Measurements from ENCODE around the gene PROK1. TPM values are rescaled to one million over a fixed set of nuclear protein-coding genes. Genes with fewer than 3 reads are reported as not detected.

Gene PROK1
- total RNA-seq, 1 donor from 2014 or later: 7.4 TPM

GRCh38 chr1:110490791-110491451 lies 40.0 kb downstream of the PROK1 start:
- no peaks in the 10 kb centered on the region for H3K9me3 ChIP-seq
- H3K4me3 ChIP-seq: no peak overlapping the region
- no peaks in the 10 kb centered on the region for H3K36me3 ChIP-seq
- no peaks in the 10 kb centered on the region for H3K4me1 ChIP-seq
- TF ChIP-seq POLR2AphosphoS5 (IDR thresholded peaks at IDR 0.05; ENCODE audit: insufficient read depth in 1 of 2, low read depth in 1 of 2) (no peak), CTCF (IDR thresholded peaks at IDR 0.05) (no peak), POLR2A (IDR thresholded peaks at IDR 0.05) (no peak)
- intact Hi-C loops (cut with DNase I): no loop called here
- no peaks in the 10 kb centered on the region for H3K27me3 ChIP-seq
- DNase-seq (ENCODE audit: extremely low spot score in 2 of 2): no peak
- no peak overlapping the region for H3K27ac ChIP-seq

- H3K9me3 ChIP-seq: no peaks in the 10 kb centered on the region
- H3K27me3 ChIP-seq: no peaks in the 10 kb centered on the region
- no peak overlapping the region for H3K27ac ChIP-seq
- no peaks in the 10 kb centered on the region for H3K36me3 ChIP-seq
- DNase-seq (ENCODE audit: extremely low spot score in 2 of 2): no peak
- no peak overlapping the region for H3K4me3 ChIP-seq
- intact Hi-C loops (cut with DNase I): no loop called here
- no peaks in the 10 kb centered on the region for H3K4me1 ChIP-seq
- no peak for TF ChIP-seq POLR2A (IDR thresholded peaks at IDR 0.05)
- TF ChIP-seq CTCF (IDR thresholded peaks at IDR 0.05): no peak
- TF ChIP-seq POLR2AphosphoS5 (IDR thresholded peaks at IDR 0.05; ENCODE audit: insufficient read depth in 1 of 2, low read depth in 1 of 2): no peak
These were observed 41.6 kb downstream of the PROK1 start for GRCh38 chr1:110492573-110492972.

- no peak overlapping the region for H3K27ac ChIP-seq
- H3K36me3 ChIP-seq: no peaks in the 10 kb centered on the region
- TF ChIP-seq POLR2A (IDR thresholded peaks at IDR 0.05): no peak
- TF ChIP-seq CTCF (IDR thresholded peaks at IDR 0.05): no peak
- no peak for TF ChIP-seq POLR2AphosphoS5 (IDR thresholded peaks at IDR 0.05; ENCODE audit: insufficient read depth in 1 of 2, low read depth in 1 of 2)
- DNase-seq (ENCODE audit: extremely low spot score in 2 of 2): no peak
- intact Hi-C loops (cut with DNase I): no loop called here
- H3K9me3 ChIP-seq: no peaks in the 10 kb centered on the region
- H3K4me1 ChIP-seq: no peaks in the 10 kb centered on the region
- H3K27me3 ChIP-seq: no peaks in the 10 kb centered on the region
- no peak overlapping the region for H3K4me3 ChIP-seq
These were observed 42.2 kb downstream of the PROK1 start for GRCh38 chr1:110493059-110493699.

- no peaks in the 10 kb centered on the region for H3K9me3 ChIP-seq
- no peak overlapping the region for H3K4me3 ChIP-seq
- no peaks in the 10 kb centered on the region for H3K4me1 ChIP-seq
- intact Hi-C loops (cut with DNase I): no loop called here
- no peak overlapping the region for H3K27ac ChIP-seq
- no peak for TF ChIP-seq POLR2AphosphoS5 (IDR thresholded peaks at IDR 0.05; ENCODE audit: insufficient read depth in 1 of 2, low read depth in 1 of 2)
- TF ChIP-seq CTCF (IDR thresholded peaks at IDR 0.05): no peak
- TF ChIP-seq POLR2A (IDR thresholded peaks at IDR 0.05): no peak
- no peaks in the 10 kb centered on the region for H3K27me3 ChIP-seq
- no peak for DNase-seq (ENCODE audit: extremely low spot score in 2 of 2)
- H3K36me3 ChIP-seq: no peaks in the 10 kb centered on the region
These were observed 43.1 kb downstream of the PROK1 start for GRCh38 chr1:110494036-110494435.
